HG03575 (cell line): ENCODE measurements around the gene KIAA1671.

Experiments used
- ATAC-seq: cut with Tn5 transposase; IDR thresholded peaks from one replicate; pipeline ENCODE4 v1.9.1; 2021; ENCODE audit not compliant: unreplicated experiment, insufficient number of reproducible peaks, low FRiP score; ENCODE audit errors: extremely low read depth

KIAA1671 gene

DNA sequence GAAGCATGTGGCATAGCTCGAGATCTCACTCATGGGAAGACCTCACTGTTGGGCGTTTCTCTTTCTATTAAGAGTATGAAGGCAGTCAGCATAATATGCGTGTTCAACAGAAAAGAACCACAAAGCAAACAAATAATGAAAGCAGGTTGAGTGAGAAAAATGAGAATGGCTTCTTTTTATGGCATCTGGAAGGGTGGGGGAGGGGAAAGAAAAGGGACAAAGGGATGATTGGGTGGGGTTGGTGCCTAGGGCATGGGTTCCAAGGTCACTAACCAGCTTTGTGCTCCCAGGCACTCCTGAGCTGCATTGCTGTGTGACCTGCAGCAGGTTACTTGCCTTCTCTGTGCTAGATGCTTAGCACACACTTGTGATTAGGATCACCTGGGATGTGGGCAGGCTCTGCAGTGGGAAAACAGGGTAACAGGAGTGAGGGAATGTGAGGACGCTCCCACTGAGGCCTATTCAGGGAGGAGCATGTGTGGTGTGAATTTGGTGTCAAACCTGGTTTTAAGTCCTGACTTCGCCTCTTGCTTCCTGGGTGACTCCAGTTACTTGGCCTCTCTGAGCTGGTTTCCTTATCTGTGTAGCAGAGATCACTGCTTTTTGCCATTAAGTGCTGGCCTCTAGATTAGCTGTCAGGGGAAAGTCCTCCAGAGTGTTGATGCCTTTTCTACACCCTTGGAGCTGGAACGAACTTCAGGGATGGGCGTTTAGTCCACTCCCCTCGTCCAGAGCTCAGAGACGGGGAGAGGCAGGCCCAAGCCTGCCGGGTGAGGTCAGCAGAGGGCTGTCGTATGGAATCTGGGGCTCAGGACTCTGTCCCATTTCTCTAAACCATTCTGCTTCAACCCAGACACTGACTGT is 74.8 kb downstream of the KIAA1671 start:
- no peak for ATAC-seq

DNA sequence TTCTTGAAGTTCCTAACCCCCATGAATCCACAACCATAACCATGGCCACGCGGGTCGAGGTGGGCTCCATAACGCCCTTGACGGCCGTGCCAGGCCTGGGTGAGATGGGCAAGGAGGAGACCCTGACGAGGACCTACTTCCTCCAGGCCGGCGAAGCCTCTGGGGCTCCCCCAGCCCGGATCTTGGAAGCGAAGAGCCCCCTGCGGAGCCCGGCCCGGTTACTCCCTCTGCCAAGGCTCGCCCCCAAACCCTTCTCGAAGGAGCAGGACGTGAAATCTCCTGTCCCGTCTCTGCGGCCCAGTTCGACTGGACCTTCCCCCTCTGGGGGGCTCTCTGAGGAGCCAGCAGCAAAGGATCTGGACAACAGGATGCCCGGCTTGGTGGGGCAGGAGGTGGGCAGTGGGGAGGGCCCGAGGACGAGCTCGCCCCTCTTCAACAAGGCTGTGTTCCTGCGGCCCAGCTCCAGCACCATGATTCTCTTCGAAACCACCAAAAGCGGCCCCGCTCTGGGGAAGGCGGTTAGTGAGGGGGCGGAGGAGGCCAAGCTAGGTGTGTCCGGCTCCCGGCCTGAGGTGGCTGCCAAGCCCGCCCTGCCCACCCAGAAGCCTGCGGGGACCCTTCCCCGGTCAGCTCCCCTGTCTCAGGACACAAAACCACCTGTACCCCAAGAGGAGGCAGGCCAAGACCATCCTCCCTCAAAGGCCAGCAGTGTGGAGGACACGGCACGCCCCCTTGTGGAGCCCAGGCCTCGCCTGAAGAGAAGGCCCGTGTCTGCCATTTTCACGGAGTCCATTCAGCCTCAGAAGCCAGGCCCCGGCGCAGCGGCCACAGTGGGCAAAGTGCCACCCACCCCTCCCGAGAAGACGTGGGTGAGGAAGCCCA is 75.7 kb downstream of the KIAA1671 start:
- ATAC-seq: no peak

DNA sequence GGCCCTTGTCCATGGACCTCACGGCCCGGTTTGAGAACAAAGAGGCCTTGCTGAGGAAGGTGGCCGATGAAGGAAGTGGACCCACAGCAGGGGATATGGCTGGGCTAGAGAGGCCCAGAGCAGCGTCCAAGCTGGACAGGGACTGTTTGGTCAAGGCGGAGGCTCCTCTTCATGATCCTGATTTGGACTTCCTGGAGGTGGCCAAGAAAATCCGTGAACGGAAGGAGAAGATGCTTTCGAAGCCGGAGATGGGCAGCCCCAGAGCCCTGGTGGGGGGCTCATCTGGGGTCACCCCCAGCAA is 76.3 kb downstream of the KIAA1671 start:
- ATAC-seq: no peak

DNA sequence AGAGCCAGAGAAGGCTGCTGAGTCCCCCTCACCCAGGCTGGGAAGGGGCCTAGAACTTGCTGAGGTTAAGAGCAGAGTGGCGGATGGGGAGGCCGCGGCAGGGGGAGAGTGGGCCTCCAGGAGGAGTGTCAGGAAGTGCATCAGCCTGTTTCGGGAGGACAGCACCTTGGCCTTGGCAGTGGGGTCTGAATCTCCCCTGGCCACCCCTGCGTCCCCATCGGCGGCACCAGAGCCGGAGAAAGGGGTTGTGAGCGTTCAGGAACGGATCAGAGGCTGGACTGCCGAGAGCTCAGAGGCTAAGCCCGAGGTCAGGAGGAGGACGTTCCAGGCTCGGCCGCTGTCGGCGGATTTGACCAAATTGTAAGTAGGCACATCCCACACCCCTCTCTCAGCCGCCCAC is 76.7 kb downstream of the KIAA1671 start:
- no peak for ATAC-seq

DNA sequence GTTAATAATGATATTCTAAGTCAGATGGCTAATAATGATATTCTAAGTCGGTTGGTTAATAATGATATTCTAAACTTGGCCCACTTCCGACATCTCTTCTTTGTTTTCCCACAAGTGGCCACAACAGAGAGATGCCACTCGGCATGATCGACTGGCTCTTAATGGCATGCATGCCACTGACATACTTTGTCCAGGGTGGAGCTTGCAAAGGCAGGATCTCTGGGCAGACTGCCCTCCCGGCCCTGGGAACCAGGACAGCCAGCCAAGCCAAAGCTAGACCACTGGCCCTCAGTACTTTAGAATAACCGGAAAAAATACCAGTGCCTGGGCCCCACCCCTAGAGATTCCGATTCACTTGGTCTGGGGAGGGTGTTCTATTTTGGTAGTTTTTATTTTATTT is 78.1 kb downstream of the KIAA1671 start:
- ATAC-seq: no peak

DNA sequence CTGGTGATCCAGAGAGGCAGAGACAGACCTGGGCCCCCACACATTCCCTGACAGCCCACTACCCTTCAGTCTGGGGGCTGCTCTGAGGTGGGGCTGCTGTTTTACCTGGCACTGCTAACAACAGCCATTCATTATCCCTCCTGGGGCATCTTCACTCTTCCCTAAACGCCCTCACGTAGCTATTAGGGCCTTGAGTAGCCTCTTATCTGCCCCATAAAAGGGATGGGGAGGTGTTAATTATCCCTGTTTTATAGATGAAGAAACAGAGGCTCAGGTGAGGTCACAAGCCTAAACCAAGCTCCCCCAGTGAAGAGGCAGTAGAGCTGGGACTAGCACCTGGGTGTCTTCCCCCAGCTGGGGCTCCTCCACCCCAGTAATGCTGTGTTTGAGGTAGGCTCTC is 79.5 kb downstream of the KIAA1671 start:
- no peak for ATAC-seq

DNA sequence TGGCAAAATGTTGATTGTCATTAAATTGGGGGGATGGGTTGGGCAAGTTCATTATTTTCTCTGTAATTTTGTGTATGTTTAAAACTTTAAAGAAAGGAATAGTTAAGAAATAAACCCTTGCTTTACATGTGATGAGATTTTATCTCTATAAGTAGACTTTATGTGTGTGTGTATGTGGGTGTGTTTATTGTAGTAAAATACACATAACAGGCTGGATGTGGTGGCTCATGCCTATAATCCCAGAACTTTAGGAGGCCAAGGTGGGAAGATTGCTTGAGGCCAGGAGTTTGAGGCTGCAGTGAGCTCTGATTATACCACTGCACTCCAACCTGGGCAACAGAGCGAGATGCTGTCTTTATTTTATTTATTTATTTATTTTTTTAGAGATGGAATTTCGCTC is 83.2 kb downstream of the KIAA1671 start:
- no peak for ATAC-seq

DNA sequence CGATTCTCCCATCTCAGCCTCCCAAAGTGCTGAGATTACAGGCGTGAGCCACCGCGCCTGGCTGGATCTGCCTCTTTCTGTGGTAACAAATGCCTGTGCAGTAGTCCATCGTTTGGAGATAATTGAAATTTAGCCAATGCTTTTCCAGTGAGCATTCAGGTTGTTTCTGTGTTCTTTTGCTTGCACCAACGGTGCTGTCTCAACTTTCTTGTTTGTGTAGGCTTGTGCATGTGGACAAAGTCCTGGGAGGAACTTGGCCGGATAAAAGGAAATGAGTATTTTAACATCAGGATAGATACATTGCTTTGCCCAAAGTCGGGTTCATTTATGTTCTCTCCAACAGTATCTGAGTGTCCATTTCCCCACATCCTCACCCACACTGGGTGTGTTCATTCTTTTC is 85.7 kb downstream of the KIAA1671 start:
- no peak for ATAC-seq

DNA sequence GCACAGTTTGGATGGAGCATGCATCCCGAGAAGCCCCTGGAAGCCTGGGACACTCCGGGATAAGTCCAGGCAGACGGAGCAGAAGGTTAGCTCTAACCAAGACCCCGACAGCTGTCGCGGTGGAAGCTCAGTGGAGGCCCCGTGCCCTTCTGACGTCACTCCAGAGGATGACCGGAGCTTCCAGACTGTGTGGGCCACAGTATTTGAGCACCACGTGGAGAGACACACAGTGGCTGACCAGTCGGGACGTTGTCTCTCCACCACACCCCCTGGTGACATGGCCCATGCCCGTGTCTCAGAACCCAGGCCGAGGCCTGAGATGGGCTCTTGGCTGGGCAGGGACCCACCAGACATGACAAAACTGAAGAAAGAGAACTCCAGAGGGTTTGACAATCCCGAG is 86.3 kb downstream of the KIAA1671 start:
- ATAC-seq: no peak

DNA sequence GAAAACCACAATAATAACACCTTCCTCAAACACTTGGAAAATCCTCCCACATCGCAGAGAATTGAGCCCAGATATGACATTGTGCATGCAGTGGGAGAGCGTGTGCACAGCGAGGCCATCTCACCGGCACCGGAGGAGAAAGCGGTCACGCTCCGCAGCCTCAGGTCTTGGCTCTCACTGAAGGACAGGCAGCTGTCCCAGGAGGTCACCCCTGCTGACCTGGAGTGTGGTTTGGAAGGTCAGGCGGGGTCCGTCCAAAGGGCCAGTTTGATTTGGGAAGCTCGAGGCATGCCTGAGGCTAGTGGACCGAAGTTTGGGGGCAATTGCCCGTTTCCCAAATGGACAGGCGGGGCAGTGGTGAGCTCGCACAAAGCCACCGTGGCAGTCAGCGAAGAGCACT is 86.7 kb downstream of the KIAA1671 start:
- ATAC-seq: no peak

DNA sequence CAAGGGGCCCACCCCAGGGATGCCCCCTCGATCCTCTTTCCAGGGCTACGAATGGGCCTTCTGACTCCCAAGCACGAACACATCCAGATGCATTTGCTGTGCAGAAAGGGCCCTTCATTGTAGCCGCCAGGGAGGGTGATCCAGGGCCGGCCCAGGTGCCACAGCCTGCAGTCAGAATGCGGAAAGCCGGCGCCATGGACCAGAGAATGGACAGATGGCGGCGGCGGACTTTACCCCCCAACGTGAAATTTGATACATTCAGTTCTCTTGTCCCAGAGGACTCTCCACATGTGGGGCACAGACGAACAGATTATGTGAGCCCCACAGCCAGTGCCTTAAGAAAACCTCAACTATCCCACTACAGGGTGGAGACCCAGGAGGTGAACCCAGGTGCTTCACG is 87.2 kb downstream of the KIAA1671 start:
- ATAC-seq: no peak

DNA sequence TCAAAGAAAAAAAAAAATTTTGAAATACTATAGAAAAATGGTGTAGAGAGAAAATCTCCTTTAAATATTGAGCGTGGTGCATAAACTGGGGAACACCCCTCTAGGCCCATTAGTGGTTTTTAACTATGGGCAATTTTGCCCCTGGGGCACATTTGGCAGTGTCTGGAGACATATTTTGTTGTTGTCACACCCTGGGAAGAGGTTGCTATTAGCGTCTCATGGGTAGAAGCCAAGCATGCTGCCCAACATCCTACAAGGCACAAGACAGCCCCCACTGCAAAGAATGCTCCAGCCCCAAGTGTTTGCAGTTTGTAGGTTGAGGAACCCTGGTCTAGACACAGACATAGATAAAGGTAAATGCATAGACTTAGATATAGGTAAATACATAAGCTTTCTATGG is 92.6 kb downstream of the KIAA1671 start:
- no peak for ATAC-seq

DNA sequence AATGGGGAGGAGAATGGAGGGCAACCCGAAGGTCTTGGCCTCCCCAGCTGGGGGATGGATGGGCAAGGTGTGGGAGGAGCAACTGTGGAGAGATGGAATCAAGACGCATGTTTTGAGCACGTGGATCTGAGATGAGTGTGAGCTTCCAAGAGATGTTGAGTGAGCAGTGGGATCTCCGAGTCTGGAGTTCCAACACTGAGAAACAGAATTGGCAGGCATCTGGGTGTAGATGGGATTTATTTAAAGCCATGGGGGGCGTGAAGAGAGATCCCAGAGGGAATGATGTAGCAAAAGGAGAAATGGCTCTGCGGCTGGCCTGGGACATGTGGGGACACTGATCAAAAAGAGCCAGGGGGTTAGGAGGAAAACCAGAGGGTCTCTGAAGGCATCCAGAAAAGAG is 95.6 kb downstream of the KIAA1671 start:
- ATAC-seq: no peak

DNA sequence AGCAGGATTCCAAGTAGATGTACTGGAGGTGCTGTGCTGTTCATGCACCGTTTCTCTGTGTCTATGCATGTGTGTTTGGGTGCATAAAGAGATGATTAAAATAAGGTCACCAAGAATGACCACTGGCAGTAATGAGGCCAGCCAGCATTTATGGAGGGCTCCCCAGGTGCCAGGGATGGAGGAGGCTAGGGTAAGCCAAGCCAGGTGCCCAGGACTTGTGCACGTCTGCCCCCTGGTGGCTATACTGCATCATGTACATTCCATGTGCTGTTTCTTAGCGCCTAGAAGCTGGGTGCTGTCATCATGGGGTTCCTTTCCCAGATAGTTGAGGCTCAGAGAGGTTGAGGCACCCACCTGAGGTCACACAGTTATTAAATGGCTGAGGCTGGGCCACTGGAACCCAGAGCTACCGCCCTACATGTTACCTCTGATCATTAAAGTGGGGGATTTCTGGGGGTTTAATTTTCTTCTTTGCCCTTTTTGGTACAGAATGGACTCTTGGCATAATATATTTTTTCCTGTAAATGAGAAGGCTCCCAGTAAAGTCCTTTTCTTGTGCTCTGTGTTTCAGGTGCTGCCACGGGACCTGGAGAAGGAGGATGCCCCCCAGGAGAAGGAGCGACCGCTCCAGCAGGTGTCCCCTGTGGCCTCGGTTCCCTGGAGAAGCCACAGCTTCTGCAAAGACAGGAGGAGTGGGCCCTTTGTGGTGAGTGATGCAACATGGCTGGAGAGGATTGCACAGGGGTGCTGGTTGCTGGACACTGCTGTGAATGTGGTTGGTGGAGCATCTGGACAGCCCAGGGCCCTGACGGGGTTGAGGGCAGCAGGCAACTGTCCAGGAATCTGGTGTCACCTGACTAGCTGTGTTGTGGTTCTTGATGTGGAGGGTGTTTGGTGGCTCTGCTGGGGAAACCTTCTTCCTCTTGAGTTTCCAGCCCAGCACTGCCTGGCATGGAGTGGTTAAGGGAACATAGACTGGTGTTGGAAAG is 96.4 kb downstream of the KIAA1671 start:
- ATAC-seq: no peak

DNA sequence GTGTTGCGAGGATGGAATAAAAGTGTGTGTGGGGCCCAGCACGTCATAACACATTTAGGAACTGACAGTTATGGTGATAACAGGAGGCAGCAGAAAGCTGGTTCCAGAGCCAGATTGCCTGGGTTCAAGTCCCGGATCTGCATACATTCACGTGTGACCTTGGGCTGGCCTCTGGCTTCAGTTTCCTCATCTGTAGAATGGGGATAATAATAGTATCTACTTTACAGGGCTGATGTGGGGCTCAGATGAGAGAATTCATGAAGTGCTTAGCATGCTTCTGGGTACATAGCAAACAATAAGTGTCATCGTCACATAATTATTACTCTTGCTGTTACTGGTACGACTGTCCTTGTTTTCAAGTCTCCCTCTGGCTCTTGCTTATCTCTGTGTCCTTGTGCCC is 97.3 kb downstream of the KIAA1671 start:
- ATAC-seq: no peak

DNA sequence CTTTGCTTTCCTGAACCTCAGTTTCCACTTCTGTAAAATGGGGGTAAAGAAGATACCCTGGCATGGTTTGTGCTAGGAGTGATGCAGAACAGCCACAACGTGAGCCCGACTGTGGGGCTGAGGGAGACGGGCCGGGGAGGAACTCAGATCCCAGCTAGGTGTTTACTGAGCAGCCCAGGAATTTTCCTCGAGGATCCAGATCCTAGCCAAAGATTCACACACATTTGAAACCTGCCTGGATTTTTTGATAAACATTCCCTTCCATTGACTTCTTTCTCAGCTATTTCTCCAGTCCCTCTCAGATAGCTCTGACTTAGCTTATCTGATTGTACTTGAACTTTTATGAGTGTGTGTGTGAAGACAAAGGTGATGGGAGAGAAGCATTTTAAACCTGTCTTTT is 98.0 kb downstream of the KIAA1671 start:
- ATAC-seq: no peak

DNA sequence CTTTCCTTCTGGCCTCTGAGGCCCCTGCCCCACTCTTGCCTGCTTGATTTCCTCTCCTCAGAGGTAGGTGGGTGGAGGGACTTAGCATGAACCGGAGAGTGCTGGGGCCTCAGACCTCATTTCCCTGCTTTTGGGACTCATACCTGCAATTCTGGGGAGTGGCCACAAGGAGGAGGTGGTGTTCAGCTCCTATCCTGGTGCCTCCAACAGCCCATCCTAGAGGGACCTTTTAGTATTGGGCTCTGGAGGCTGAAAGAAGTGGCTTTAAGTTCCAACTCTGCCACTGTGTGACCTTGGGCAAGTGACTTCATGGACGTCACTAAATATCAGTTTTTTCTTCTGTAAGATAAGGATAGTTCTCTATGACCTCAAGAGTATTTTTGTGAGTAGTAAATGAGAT is 98.6 kb downstream of the KIAA1671 start:
- ATAC-seq: no peak

DNA sequence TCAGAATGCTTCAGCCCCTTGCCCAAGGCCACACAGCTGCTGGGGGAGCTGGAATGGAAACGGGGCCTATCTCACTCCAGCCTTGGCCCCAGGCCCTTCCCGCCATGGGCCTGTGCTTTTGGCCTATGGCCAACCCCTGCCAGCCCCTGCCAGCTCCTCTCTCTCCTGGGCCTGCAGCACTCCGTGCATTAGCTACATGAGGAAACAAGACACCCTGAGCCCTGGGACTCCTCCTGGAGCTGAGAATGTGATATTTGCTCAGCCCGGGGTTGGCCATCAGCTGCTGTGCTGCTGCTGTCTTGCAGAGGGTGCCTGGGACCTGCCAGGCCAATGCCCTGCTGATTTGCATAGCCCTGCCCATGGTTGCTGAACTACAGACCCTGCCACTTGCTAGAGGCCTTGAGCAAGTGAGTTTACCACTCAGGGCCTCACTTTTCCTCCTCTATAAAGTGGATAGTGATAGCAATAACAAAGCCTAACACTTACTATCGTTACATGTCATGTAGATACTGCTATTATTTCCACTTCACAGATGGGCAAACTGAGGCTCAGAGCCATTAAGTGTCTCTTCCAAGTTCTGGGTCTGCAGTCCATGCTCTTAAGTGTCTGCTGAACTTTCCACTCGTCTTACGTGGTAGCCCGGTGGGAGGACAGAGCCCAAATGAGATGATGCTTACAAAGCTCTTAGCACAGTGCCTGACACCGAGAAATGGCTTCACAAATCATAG is 99.6 kb downstream of the KIAA1671 start:
- ATAC-seq: no peak
